Activated CD4-positive, alpha-beta T cell treated with anti-CD3 and anti-CD28 coated beads, Interleukin-2, amount 50 U/mL, for 48 hours (primary cell): ENCODE data around the gene PDX1.
A peak's percentile ranks its signal among the peaks of the same experiment; 100 is the strongest.
"Not testable (repeated sequence)": the region's sequence is repeated elsewhere in the genome, so short reads cannot be mapped to it uniquely, and the experiment has no call there.

ENCODE experiments used
- DNase-seq, 2 experiments: peaks; one replicate each; pipeline ENCODE4 v3.0.0-alpha.2; 2020

Gene PDX1

DNA sequence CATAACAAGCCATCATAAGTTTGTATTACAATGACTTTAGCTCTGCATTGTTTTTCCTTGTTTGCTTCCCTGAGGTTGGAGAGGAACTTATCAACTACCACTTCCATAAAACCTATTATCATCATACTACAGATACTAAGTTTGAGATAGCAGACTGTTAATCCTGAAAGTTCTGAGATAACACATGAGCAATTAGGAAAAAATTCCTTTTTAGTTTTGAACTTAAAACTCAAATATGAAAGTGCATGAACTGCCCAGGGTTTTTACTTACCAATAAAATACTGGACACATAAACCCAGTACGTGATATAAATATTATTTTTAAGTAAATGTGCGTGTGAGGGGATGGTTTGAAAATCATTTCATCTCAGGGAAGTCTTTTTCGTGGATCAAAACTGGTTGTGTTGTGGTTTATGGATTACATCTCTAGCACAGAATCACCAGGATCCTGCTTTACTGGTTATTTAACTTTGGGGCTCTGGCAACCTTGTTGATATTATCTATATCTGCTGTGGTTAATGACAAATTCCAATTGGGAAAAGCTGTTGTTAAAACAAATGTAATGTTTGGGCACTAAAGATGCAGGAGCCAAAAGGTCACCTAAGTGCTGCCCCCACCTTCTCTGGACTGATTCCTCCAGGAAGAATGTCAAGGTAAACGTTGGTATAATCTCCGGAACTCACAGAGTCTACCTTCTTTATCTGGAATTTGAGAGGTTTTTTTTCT, 36.9 kb downstream of the PDX1 start:
- no peak for DNase-seq

DNA sequence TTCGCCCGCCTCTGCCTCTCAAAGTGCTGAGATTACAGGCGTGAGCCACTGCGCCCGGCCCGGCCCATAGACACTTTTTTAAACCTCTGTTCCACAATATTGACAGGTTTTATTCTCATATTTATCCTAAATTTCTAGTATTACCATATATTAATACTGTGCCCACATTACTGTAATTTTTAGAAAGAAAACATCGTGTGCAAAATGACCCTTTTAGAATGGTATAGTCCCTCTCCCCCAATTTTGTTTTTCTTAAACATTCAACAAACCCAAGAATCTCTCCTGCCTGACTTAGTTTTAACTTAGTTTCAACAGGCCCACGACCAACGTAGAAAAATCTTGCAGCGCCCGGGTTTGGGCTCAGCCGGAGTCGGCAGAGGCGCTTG, 40.2 kb downstream of the PDX1 start:
- no peak for DNase-seq

DNA sequence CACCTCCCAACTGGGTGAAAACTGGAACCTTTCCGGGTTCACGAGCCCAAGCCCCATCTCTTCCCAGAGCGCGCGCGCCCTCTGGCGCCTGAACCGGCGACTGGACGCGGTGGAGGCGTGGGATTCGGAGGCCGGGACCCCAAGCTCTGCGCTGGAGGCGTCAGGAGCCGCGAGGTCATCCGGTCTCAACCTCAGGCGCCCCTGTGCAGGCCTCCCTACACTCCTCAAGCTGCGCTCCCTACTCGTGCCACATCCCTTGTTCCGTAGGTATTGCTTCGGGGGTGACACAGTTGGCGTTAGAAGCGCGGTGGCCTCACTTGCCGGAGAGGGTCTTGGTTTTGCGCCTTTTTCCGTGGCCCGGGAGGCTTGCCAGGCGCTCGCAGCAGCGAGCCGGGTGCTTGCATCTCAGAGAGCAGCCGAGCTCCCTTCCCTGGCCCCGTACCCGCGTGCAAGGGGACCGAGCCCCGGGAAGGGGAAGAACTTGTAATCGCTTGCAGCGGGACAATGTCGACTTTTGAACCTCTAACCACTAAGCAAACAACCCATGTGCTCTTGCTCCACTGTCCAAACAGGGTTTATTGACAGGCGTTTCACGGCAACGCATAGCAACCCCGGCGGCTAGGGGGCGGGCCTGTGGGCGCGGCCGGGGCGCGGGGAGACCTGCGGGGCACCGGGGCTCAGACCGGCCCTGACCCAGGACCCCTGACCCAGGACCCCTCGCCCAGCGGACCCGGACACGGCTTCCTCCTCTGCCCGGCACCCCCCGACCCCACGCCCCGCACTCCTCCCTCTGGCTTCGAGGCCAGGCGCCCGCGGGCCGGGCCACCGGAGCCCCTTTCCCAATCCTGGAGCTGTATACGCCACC, 40.8 kb downstream of the PDX1 start:
- DNase-seq, result peak; percentile 53 to 59

DNA sequence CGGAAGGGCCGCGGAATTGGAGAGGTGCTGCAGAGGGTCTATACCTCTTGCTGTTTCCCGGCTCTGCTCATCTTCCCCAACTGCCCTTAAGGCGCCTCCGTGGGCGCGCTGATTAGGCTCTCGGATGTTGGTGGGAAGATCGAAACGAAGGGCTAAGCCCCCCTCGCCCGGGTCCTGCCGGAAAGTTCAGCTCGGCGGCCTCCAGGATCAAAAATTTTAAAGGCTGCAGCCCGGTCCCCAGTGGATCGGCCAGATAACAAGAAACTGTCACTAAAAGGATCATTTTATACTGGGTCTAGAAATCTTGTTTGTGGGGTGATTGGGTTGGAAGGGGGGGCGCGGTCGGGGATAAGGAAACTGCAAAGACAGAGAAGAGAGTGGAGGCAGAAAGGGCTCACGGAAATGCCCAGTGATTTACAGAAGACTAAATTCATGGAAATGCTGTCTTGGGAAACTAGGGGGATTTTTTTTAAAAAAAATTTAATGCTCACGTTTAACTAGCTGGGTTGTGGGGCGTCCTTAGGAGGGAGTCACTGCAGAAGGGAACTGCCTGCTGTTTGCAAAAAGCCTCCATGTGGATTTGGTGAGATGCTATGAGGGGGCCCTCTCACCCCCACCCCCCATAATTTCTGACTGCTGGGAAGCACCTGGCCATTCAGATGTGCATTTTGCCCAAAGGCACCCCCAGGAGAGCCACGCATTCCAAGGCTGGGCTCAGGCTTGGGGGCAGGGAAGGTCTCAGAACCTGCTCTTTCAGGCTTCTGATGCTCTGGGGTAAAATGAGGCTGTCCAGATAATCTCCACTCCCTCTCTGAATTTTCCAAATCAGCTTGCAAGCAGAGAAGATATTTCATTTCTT, 41.7 kb downstream of the PDX1 start:
- DNase-seq, result no peak

DNA sequence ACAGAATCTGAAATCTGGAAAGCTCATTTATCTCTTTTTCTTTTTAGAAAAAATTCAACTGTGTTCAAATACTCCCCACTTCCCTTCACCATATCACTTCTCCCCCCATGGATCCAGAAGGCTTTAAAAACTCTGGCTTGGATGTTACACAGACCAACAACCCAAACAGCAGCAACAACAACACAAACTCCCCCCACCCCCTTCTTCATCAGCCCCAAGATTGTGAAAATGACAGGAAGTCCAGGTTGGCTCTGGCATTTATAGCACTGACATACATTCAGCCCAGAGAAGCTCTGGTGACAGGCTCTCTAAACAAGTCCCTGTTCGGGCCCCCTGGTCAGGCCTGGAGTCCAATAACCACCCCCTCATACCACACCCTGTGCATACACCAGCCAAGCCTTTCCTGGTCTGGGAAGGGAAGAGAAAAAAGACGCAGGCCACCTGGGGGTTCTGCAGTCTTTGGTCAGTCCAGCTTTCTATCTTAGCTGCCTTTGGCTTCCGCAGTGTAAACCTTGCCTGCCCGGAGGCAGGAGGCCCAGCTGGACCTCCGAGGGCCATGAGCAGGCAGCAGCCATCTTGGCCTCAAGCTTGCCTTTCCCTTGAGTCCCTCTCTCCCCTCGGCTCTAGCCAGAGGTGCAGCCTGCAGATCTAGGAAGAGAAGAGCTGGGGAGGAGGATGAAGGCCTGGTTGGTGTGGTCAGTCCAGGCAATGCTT, 42.5 kb downstream of the PDX1 start:
- no peak for DNase-seq

DNA sequence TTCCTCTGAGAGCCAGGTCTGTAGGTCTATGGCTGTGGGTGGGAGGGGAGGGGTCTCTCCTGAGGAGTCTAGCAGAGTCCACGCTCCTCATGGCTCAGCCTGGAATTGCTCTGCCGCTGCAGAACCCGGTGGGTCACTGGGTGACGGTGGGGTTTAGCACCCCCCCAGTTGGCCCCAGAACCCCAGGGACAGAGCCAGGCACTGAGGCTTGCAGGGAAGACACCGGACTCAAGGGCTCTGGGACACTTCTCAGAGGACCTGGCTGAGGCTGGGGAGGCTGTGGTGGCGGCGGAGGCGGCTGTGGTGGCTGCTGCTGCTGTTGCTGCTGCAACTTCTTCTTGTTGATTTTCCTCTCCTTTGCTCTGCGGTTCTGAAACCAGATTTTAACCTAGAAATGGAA, 43.2 kb downstream of the PDX1 start:
- DNase-seq, result no peak

DNA sequence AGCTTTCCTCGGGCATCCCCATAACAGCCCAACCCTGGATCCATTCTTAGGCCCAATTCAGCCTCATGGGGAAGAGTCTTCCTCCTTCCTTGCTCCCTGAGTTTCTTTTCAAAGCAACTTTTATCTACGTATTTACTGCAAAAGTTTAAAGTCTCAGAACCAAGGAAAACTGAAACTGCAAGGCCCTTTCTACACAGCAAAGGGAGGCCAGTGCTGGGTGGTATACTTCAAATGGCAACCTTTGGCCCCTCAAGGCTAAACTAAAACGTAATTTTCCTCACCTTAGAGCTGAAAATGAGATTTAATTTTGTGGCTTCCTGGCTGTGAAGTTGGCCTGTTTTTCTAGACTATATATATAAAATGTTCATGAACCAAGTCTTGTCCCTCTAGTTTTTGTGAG, 43.7 kb downstream of the PDX1 start:
- DNase-seq, result no peak

DNA sequence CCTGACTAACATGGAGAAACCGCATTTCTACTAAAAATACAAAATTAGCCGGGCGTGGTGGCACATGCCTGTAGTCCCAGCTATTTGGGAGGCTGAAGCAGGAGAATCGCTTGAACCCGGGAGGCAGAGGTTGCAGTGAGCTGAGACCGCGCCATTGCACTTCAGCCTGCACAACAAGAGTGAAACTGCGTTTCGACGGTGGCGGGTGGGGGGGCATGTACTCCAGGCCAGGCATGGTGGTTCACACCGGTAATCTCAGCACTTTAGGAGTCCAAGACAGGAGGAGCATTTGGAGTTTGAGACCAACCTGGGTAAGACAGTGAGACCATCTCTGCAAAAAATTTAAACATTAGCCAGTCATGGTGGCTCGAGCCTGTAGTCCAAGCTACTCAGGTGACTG, 44.4 kb downstream of the PDX1 start:
- DNase-seq, result not testable (repeated sequence)

DNA sequence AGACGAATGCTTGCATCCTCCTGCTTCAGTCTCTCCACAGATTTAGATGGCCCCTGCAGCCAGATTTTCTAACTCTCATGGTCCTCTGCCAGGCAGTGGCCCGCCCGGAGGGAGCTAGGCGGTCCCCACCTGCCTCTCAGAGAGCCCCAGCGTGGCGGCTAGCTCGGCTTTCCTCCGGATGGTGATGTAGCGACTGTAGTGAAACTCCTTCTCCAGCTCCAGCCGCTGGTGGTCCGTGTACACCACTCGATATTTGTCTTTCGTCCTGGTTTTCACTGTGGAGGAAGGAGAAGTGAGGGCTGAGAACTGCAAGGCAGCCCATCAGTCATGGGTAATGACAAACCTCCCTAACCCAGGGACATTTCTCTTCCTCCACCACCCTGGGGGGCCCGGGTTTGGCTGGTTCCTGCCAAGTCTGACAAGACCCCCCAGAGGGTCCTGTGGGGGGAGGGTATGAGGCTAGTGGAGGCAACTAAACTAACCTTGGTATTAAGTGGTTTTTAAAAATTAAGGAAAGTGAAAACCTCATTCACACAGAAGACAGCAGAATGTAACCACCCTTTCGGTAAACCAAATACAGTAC, 45.0 kb downstream of the PDX1 start:
- DNase-seq, result no peak

DNA sequence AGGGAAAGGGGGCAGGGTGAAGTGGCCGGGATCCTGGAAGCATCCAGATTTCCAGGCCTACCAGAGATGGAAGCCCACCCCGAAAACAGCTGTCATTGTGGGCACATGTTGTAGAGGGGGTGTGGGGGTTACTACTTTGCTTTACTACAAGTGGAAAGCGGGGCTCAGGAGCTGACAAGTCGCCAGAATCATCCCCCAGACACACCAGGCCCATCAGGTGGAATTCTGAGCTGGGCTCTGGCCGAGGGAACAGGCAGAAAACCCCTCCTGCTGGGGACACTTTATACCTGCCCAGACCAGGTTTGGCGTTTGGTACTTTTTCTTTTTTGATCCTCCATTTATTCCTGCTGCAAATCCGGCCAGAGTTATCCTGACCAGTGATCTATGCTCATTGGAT, 45.5 kb downstream of the PDX1 start:
- no peak for DNase-seq

DNA sequence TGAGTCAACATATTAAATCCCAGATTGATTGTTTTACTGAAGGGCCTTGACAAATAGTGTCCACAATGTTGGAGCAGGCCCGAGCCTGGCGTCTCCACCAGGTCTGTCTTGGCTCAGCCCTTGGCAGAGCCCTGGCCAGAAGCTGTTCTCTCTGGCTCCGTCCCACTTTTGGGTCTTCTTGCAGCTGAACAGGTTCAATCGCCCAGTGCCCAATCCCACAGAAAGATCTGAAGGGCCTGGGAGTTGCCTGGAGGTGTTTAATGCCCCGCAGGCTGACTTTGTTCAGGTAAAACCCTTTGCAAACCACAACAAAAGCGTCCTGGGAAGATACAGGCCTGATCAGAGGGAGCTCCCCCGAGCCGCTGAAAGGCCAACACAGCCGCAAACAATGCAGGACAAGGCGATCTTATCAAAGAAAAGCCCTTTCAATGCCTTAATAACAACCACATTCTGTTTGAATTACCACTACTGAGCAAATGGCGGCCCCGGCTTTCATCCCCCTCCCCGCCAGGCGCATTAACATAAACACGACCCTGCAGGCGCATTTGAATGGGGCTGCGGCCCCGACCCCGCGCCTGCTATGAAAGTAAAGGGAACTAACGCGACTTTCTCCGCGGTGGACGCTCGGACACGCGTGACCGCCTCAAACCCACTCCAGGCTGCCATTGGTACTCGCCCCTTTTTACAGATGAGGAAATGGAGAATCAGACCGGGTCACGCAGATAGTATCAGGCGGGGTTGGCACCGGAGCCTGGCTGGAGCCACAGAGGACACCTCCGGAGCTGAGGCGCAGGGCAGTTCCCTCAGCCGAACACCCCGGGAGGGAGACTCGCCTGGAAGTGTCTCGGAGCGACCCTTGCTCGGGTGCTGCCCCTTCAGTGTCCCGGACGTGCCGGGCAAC, 46.2 kb downstream of the PDX1 start:
- no peak for DNase-seq

DNA sequence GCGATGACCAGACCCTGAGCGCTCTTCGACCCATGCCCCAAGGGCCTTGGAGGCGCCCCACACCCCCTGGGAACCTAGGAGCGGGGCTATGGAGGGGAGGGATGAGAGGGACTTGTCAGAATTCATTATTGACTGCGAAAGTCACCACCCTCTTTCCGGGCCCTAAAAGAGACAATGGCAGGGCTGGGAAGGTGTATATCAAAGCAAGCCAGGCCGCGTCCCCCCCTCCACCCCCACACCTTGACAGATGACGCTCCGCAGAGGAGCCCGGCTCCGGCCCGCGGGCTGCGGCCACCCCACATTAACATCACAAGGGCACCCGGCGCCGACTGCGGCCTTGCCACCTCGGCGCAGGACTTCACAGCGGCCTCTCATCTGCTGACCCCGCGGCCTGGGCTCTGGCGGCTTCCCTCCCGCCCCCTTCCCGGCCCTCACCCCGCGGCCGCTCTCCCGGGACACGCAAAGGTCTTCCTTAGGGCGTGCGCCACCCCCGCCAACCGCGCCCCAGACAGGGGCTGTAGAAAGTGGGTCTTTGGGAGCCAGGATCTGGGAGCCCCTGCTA, 46.9 kb downstream of the PDX1 start:
- no peak for DNase-seq

DNA sequence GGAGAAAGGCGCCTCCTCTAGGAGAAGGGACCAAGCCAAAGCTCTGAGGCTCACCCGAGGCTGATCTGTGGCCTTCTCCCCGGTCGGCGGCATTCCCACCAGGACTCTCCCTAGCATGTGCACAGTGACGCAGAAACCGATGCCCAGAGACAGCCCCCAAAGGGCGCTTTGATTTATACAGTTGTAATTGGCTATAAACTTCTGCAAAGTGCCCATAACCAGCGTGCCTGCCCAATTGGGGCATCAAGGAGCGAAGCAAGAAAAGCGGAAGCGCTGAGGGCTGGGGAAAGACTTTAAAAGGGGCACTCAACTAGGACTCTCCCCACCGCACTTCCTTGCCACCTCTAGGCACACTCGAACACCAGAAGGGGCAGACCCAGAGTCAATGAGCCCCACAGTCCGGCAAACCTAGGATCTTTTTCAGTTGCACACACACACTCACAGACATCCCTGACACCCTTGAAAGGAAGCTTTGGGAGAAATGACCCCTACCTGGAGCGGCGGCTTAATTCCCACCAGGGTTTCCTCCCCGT, 47.5 kb downstream of the PDX1 start:
- no peak for DNase-seq

DNA sequence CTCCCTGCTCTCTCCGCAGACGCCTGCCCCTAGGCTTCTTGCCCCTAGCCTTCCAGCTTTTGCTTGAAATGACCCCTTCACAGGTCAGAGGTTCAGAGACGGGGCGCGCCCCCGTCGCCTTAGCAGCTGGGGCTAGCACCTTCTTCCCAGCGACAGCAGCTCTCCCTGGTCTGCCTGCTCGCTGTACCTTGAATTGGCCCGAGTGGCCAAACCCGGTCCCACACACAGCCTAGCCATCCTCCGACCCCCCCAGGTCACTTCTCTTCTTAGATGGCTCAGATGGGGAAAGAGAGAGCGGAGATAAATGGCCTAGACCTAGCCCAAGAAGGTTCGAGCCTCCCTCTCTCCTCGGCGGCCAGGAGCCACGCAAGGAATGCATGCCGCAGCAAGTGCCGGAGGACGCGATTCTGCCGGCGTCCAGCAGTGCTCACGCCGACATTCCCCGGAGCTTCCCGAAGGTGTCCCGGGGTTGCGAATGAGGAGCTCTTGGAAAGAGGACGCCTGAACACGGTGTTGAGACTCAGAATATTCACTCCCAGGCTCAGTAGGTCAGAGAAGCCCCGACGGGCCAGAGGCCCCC, 48.0 kb downstream of the PDX1 start:
- DNase-seq, result no peak

DNA sequence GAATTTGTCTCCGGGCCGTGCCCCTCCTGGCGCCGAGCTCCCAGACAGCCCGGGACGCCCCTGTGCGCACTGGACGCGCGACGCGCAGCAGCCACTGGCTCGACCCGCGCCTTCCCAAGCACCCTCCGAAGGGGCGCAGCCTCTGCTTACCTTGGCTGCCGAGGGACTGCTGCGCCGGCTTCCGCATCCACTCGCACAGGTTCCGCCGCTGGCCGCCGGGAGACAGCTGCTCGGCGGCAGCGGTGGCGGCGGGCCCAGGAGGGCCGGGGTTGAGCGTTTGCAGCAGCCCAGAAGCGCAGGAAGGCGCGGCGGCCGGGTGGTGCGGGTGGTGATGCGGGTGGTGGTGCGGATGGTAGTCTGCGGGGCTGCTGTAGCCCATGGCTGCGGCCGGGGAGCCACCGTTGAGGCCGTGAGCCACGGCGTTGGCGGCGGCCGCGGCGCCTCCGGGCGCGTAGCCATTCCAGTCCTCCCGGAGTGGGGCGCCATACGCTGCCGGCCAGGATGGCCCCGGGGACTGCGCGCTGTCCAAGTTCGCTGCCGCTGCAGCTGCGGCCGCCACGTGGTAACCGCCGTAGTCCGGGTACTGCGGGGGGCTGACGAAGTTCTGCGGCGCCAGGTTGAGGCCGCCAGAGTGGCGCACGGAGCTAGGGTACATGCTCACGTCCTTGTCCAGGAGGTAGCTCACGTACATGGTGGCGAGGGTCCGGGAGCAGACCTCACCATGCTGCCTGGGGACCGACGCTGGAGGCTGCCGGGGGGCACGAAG, 48.7 kb downstream of the PDX1 start:
- DNase-seq, result no peak

DNA sequence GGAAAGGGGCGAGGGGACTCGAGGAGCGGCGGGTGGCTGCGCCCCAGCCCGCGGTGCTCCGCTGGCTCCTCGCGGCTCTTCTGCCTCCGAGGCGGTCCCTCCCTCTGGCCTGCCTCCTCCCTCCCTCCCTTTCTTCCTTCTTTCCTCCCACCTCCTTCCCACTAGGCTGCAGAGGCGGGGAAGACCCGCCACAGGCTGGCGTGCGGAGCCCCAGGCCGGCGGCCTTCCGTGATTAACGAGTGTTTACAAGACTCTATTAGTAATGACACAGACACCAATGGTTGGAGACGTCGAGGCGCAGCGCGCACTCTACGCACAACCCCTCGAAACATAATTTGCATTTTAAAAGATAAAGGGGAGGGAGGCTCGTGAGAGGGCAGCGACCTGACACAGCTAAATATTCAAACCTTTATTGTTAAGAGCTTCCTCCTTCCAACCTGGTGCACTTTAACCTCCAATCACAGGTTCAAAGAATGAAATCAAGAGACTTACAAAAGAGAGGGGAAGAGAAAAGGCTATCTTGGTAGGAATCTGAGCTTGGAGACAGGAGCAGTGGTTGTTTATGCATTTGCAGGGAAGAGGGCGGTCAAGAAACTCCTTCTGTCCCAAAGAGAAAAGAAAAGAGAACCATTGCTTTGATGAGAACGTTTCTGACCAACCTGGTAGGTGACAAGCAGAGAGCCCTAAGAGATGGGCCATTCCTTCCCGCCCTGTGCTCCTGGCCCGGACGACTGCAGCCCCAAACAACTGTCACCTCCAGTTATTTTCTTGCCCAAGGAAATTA, 49.5 kb downstream of the PDX1 start, which contains the start of gene CDX2:
Gene CDX2 (minus strand): TSS at position 234 of the 784 bp plus-strand sequence. CDS start 309 bp downstream, outside the sequence.
- DNase-seq, result no peak

DNA sequence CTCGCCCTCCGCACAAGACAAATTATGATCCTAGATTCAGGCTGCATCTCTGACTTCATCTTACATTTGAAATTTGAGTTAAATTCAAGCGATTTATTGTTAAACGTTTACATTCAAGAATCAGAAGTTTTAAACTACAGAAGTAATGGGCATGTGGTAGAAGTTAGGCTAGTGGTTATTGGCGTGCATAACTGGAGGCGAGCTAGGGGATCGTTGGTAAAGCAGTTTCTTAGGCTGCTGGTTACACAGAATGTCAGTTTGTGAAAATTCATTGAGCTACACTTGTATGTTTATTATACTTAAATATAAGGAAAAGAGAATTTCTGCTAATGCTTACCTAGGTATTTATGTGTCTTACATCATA, 50.0 kb downstream of the PDX1 start:
- DNase-seq, result no peak

DNA sequence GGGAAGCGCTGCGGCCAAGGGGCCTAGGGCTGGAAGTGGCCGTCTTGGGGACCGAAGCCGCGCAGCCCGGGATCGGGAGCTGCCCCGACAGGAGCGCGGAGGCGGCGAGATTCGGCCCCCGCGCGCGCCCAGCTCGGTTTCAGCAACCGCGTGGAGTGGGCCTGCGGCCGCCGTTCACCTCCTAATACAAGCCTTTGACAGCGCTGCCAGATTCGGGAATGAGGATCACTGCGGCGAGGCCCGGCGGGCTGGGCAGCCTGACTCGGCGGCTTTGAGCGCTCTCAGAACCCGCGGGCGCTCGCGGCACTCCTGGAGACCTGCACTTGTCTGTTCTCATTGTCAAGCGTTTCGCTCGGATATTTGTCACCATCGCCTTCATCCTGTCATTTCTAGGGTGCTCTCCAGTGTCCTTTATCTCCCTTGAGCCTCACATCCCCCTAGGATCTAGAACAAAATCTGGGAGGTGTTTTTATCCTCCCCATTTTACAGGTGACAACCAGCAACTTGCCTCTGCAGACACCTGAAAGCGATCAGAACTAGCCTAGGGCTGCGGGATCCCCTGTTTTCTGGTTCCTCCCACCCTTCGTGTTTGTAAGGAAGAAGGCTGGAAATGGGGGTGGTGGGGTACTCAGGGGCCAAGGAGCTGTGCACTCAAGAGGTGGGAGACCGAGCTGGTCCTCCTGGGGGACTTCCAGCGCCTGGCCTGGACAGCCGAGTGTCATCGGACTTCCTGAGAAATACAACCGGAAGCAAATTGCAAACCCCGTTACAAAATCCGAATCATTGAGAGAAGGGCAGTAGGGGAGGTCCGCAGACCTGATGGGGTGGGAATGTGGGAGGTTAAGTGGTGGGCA, 50.8 kb downstream of the PDX1 start:
- no peak for DNase-seq
